A172 (cell line): ENCODE results near the gene SLIT2. TPM values are rescaled to one million over a fixed set of nuclear protein-coding genes. Genes with fewer than 3 reads are reported as not detected.

Experiments
- DNase-seq: peaks from one replicate; pipeline ENCODE4 v3.0.0-alpha.2; 2015; ENCODE audit warnings: low spot score
- total RNA-seq: library from RNA; depleted of rRNA; stranded (reverse); fragments of >200 nt; shearing (Covaris generic); gene quantifications from 2 replicates; pipeline ENCODE4 v1.2.3, GENCODE V29; 2014

The SLIT2 gene
- total RNA-seq, 1 experiment from 2014 or later = 16.8 TPM

DNA sequence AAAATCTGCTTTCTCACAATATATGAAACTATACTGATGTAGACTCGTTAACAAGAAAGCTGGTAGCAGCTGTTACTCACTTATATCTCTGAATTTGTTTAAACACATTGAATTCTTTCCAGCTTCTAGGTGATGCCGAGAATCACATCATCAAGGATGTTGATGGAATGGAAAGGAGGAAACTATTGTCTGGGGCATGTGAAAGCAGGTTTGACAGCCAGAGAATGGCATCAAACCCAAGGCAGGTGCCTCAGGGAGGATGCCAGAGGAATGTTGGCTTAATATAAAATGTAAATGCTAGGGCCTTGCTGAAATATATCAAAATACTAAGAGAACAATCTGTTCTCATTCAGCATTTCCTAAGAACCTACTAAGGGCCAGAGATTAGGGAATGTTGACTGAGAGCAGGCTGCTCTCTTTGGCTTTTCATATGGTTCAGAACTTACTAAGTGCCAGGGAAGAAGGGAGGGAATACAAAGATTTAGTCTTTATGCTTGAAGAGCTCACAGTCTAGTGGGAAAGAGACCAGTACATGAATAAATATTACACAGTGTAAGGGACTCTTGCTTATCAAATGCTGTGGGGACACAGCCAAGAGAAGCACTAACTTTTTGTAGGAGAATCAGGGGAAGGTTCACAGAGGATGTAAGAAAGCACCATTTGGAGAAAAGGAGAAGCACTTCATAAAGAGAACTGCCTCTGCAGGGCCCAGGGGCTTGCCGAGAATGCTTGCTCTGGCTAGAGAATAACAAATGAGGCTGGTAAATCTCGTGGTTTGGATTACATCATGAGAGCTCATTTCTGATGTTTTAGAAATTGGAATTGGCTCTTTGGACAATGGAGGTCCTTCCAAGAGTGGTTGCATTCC, 14.7 kb downstream of the SLIT2 start:
- DNase-seq = no peak

DNA sequence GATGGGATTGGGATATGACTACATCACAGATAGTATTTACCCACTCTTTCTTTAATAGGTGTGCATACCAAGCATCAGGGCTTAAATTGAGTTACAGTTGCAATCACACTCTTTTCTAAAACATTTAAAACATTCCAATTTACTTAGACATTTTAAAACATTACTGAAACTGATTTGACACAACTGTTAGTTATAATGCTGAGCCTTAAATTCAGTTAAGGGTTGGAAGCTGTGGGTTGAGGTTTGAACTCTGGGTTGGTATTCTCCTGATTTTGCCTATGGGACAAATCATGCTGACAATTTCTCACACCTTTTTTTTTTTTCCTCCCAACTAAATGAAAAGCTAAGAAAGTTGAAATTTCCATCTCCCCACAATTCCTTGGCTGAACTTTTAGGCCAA, 16.3 kb downstream of the SLIT2 start:
- no peak for DNase-seq

DNA sequence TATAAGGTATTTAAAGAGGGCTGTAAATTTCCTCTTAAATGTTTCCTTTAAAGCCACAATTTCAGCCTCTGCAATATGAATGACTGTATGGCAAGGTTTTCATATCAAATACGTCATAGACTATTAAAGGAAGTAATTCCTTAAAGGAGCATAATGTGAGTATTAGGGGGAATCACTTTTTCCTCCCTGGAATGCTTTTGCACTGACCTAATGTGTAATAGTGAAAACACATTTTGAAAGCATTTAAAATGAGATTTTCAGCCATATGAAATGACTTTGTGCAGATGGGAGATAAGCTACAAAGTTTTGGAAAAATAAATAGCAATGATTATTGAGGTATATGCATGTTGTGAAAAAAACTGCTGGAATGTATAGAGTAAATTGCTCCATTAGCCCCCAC, 17.6 kb downstream of the SLIT2 start:
- no peak for DNase-seq

DNA sequence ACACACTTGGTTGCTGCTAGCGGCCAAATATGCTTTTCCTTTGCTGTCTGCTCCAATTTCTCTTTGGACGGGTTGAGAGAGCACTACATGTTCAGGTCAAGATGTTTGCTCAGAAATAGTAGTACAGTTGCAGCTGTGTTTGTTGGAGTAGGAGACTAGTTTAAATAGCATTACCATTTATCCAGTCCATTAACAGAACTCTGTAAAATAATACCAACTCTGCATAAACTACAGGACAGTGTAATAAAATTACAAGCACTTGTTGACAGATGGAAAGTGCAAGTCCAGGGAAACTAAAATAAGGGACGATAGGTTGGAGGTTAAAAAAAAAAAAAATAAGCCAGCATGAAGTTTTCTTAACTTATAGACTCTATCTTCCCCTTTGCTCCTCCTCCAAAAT, 20.2 kb downstream of the SLIT2 start:
- no peak for DNase-seq

DNA sequence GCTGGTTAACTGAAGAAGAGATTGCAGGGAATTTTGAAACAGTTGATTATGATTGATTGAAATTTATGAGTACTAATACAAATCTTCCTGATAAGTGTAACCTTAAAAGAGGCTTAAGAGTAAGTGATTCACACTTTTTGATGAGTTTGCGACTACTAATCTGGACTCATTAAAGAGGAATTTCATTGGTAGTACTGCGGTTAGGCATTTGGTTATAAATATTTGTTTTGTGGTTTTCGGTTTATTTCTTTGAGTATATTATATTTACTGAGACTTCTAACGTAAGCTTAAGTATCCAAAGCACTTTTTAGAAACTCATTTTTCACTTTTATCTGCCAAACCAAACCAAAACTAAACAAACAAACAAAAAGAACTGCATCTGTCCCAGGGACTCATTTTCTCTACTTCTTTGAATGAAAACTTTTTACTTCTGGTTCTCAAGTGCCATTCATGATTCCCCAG, 20.7 kb downstream of the SLIT2 start:
- DNase-seq = peak; percentile 58

DNA sequence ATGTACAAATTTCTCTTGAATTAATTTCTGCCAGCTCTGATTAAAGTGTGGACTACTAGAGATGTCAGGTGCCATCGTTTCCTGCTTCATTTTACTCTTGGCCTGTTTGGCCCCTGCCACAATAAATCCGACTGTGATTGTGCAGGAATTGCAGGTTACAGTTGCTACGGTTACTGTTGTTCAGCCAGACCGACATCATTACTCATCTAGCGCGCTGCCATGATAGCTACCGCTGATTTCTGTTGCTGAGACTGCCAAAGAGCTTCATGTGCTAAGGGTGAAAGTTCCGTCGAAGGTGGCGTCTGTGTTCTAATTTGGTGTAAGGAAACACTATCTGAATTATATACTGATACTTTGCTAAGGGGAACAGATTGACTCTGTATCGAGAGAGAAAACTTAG, 22.1 kb downstream of the SLIT2 start:
- peak; percentile 58 for DNase-seq

DNA sequence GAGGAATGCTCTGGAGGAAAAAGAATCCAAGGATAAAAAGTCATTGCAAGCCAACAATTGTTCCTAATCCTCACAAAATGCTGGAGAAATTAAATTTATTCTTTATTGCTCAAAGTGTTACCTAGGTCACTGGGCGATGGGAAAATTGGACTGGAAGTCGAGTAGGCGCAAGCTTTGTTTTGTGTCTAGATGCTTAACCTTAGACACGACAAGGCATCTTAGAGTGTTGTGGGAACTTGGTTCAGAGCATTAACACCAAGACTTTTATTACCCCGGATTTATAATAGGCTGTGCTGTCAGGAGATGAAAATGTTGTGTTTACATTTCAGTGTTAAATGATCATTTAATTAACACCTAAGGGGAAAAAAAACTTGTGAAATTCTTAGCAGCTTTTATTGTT, 25.1 kb downstream of the SLIT2 start:
- no peak for DNase-seq

DNA sequence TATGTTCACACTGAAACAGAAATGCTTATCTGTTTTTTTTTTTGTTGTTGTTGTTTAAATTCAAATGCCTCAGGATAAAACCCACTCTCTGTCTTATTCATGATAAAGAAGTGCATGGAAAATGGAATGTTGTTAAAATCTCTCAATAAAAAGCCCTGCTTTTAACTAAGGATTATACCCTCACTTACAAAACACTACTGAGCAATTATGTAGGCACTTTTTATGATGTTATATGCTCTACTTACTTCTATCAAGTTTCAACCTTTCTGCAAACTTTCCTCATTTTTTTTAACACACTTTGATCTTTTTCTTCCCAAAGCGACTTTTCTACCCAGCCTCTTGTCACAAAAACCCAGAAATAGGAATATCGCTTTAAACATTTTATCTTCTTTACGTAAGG, 26.5 kb downstream of the SLIT2 start:
- no peak for DNase-seq

DNA sequence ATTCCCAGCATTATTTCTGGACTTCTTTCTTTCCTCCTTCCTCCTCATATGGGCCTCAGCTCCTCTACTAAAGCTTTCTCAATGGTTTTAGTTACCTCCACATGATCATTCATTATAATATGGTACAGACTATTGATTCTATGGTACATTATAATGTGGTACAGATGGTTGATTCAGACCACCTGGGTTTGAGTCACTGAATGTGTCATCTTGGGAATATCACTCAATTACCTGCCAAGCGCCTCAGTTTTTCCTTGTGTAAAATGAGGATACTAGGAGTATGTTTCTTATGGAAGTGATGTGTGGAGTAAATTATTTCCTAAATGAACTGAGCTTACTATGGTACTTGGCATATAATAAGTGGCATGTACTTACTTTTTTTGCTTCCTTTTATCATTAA, 27.7 kb downstream of the SLIT2 start:
- DNase-seq = no peak

DNA sequence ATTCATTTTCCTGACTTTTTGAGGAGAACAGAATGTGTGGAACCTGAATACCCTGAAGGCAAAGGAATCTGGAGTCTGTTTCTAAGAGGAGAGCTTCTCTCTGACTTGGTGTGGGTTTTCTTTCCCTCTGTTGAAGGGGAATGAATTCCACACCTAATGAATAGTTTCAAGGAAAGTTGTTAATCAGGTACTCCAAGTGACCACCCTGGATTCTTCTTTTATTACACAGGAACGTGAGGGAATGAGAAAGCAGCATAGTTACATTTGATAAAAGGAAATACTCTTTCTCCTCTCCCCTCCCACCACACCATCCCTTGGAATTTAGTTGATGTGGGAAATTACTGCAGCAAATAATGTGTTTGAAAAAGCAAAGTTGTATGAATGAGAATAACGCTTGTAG, 29.7 kb downstream of the SLIT2 start:
- no peak for DNase-seq

DNA sequence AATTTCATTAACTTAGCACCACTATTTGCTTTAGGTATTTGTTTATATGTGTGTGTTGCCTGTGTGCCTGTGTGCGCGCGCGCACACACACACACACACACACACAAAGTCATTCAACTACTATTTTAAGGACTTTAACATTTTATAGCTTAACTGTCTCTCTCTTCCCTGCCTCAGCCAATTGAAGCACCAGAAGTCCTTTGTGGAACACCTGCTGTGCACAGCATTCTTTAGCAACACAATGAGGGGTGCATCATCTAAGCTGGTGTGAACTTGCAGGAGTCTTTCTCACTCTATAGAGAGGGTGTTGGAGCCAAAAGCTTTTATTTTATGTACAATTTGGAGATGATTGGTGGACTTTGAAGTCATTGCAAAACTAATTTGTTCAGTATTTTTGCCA, 31.3 kb downstream of the SLIT2 start:
- DNase-seq = no peak

DNA sequence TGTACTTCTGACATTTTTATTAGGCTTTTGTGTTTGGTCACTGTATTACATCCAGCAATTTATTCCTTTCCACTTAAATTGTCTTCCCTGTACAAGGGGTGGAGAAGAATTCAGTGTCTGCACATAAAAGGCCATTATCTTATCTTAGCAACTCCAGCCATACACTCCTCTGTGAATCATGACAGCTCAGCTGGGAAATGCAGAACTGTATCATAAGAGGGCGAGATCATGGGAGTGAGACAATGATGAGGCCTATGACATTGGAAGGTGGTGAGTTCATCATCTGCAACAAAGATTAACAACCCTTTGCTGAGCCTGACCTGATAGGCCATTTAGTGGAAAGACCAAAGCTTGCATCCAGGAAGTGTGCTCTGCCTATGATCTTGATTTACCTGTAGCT, 33.3 kb downstream of the SLIT2 start:
- DNase-seq = peak; percentile 57

DNA sequence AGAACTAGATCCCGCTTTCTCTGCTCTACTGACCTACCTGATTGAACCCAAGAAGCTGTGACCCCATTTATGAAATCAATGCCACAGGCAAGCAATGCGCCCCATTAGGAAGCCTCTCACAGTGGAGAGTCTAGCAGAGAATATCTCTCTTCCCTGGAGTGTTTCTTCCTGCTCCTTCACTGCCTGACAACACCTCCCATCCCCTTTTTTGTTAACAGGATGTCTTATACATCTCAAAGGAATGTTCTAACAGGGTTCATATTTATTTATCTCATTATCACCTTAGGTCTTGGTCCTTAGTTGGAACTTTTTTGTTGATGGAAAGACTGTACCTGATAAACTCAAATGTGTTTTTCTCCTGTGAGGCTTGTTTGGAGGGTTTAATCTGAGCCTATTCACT, 35.5 kb downstream of the SLIT2 start:
- no peak for DNase-seq

DNA sequence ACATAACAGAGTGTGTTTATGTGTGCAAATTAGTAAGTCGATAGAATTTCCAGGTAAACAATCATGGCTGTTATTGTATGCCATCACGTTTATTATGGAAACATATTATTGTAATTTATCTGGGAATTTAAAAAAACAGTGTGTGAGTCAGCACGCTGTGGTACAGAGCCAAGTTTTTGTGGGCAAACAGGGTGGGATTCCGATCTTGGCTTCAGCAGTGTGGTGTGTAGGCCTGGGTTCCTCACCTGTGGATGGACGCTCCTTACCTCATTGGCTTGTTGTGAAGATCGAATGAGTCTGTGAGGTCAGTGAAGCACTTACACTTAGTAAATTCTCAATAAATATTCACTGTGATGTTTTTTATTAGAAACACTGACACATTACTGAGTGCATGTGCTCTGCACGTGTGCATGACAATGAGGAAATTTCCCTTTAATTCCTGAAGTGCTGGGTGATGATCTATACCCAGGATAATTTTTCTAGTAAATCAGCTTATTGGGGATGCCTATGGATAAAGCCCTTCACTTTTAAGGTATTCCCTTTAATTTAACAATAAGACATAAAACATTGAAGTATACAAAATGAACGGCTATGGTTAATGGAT, 36.4 kb downstream of the SLIT2 start:
- DNase-seq = no peak

DNA sequence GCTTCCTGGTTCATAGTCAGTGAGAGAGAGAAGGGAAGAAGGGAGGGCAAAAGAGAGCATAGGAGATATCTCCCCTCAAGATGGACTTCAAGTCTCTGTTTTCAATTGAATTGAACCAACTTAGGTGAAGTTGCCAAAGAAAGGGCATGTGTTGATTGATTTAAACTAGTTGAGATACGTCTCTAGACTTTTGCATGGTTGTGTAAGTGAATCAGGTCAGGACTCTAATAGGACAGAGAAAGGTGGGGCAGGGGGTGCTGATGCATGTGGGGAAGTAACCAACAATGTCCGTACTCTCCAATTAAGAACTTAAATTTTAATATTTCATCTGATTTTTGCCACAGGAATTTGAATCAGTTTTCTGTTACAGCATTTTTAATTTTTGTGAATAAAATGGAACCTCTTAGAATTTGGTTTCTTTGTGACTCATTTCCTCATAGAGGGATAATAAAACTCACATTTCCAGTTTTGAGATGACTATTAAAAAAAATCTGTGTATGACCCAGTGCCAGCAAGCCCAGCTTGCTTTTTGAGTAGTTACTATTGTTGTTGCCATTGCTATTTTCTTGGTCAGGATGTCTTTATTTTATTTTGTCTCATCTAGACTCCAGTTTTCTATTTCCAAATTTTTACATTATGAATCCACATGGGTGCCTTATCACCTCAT, 37.3 kb downstream of the SLIT2 start:
- peak; percentile 14 for DNase-seq

DNA sequence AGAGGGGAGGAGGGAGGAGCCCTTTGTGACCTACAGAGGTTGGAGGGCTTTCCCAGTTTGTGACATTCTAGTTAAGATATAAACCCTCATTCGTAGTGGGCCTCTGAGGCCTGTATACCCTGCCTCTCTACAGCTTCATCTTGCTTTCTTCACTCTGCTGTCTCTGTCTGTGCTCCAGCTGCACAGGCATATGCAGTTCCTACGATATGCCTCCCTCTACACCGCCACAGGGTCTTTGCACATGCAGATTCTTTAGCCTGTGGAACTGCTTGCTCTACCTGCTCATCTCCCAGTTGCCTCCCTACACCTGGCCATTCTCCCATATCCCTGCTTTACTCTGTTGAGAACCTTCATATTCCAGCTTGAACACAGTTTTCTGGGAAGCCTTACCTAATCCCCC, 38.1 kb downstream of the SLIT2 start:
- no peak for DNase-seq

DNA sequence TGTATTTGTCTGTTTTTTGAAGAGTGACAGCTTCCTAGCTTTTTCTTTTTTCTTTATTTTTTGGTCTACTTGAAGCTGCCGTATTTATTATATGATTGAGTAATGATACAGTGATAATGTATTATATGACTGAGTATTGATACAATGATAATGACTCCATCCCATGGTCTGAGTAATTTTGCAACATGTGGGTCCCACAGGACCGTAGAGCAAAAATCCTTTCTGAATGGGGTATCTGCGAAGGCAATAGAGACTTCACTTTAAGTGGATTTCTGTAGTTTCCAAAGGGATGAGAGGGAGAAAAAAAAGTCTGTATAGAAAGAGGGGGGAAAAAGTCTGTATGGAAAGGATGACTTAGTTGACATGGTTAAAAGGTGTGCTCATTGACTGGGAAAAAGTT, 41.0 kb downstream of the SLIT2 start:
- DNase-seq = no peak

DNA sequence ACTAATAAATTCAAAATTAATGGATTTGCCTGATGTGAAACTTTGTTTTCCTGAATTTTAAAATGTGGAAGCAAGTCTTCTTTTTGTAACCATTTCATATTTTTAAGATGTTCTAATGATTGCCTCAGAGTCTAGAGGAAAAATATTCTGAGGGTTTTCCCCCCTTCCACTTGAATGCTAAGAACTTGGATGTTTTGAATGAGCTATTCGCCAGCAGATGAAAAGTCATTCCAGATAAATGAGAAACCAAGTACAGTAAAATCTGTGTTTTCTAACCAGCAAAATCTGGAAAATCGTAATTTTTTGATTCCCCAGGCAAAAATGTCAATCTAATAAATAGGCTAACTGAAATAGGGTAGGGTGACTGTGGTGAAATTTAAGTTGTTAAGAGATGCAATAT, 45.6 kb downstream of the SLIT2 start:
- DNase-seq = no peak

DNA sequence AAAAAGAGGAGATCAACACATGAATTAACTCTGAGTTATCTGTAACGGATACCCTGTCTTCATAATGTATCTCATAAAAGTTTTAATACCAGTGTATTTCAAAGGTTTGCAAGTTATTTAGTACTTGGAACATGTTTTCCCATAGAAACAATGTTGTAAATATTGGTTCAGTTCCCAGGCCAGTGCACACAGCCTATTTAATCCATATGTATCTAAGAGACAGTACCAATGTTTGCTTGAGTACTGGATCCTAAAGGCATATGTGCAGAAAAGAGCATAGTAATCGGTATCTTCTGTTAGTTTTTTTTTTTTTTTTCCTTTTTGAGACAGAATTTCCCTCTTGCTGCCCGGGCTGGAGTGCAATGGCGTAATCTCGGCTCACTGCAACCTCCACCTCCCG, 46.1 kb downstream of the SLIT2 start:
- no peak for DNase-seq

DNA sequence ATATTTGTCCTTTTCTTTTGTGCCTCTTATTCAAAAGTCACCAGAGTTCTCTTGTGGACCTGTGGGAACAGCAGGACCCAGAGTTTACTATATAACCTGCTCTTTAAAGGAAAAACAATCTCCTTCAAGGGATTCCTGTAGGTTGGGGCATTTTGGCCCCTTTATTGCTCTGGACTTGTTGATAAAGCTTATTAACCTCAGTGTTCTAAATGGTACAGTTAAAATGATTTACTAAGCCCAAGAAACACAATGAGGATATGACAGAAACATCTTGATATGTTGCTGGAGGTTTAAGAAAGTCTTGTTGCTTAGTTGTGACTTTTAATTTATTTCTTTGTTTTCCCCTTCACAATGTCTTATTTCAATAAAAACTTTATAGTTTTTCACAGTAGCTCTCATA, 46.8 kb downstream of the SLIT2 start:
- DNase-seq = no peak

DNA sequence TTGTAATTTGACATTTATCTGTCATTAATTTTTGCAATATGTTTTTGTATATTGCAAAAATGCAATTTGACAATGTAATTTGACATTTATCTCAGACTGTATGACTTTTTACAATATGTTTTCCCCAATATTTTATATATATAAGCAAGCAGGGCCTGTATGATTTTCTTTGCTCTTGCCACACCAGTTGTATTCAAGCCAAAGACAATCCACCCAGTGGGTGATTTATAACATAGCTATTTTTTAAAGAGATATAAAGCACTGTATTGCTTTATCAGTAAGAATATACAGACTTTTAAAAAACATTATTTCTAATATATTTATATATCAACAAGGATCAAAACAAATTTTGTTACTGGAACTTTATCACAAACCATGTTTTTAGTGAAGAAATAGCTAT, 47.3 kb downstream of the SLIT2 start:
- no peak for DNase-seq

DNA sequence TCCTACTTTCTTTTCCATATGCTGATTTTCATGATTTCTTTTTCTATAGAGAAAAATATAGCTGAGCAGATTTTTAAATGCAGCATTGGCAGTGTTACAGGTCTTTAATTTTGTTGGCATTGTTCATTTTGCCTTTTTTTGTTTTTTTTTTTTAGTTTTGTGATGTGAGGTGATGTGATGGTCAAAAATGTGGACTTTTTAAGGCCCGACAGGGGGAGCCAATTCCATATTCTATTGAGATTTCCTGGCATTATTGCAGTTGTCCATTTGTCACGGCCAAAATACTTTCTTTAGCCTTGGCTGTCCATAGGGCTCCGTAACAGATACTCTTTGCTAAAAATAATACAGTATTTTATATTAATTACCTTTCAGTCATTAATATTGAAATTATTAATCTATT, 47.8 kb downstream of the SLIT2 start:
- DNase-seq = peak; percentile 37

DNA sequence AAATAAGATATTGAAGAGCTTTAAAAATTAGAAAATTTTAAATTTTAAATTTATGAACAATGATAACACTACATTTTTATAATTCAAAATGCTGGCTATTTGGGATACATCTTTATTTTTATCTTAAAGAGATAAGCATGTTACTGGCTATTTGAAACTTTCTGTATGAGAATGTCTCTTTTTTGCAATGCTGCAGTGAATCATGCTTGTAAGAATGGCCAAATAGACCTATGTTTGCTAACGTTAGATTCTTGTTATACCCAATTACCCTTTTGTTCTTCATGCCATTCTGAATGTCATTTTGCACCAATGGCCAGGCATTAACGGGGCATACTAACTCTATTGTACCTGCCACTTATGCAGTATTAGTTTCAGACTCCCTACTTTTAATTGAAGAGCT, 49.5 kb downstream of the SLIT2 start:
- DNase-seq = no peak
